ENCODE results near the gene STAT2.

DNA sequence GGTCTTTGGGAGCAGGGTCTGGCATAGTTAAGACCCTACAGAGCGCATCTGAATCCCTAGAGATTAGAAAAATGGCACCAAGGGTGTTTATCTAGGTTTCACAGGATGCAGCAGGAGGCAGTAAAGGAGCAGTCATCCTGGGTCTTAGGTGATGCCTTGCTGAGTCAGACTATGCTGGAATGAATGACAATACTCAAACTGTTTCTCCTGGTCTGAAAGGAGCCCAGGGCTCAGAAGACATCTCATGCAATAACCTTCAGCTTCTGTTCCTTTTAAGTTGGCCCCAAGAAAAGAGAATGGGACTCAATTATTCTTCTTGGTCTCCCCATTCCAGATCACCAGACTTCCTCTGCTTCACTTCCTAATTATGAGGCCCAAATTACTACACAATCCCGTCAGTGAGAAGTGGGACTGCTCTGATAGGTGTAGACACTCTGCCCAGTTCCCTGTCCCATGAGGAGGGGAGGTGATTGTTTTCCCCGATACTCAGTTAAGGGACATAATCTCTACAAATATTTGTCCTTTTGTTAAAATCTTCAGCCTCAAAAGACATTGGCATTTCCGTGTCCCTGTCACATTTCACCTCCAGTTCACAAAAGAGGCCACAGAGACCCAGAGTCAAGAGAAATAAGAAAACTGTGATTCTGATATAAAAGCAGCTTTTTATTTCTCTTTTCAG is 17.5 kb upstream of the STAT2 start:
- TF ChIP-seq, protein P1, sequence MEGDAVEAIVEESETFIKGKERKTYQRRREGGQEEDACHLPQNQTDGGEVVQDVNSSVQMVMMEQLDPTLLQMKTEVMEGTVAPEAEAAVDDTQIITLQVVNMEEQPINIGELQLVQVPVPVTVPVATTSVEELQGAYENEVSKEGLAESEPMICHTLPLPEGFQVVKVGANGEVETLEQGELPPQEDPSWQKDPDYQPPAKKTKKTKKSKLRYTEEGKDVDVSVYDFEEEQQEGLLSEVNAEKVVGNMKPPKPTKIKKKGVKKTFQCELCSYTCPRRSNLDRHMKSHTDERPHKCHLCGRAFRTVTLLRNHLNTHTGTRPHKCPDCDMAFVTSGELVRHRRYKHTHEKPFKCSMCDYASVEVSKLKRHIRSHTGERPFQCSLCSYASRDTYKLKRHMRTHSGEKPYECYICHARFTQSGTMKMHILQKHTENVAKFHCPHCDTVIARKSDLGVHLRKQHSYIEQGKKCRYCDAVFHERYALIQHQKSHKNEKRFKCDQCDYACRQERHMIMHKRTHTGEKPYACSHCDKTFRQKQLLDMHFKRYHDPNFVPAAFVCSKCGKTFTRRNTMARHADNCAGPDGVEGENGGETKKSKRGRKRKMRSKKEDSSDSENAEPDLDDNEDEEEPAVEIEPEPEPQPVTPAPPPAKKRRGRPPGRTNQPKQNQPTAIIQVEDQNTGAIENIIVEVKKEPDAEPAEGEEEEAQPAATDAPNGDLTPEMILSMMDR (IDR thresholded peaks at IDR 0.05), result no peak
- TF ChIP-seq POLR2A (IDR thresholded peaks at IDR 0.05), result no peak
